Colonic mucosa (tissue), 4 donors: ENCODE data around the gene NCAM2. TPM values are rescaled to one million over a fixed set of nuclear protein-coding genes. Genes with fewer than 3 reads are reported as not detected.

Experiments
- DNase-seq: peaks from one replicate; pipeline ENCODE4 v3.0.0-alpha.2; 2020
- H3K27ac ChIP-seq: fragments of 200-600 bp; one replicate; pipeline ENCODE4 v1.8.0; 2021
- H3K27me3 ChIP-seq: fragments of 200-600 bp; one replicate; pipeline ENCODE4 v1.8.0; 2021
- H3K36me3 ChIP-seq: fragments of 200-600 bp; one replicate; pipeline ENCODE4 v1.8.0; 2021
- H3K4me1 ChIP-seq: fragments of 200-600 bp; one replicate; pipeline ENCODE4 v1.8.0; 2021; ENCODE audit warnings: mild to moderate bottlenecking
- H3K4me3 ChIP-seq: fragments of 200-600 bp; one replicate; pipeline ENCODE4 v1.8.0; 2021
- H3K9ac ChIP-seq, 2 donors: one replicate each; pipeline ENCODE4 v1.7.0; 2013; ENCODE audit warnings: control low read depth in 2 of 2, low read depth in 2 of 2, low read length in 2 of 2
- H3K9me3 ChIP-seq: fragments of 200-600 bp; one replicate; pipeline ENCODE4 v1.8.0; 2021
- intact Hi-C: fragments of 100-400 bp; cut with DNase I; formaldehyde crosslinking; loops from one replicate; pipeline ENCODE4 v1.14.1; 2022
- total RNA-seq, 2 donors: library from RNA; stranded (reverse); fragmentation: NEBNext Ultra II Directional in 1 of 2; extraction: Animal tissue kit (Norgen Biotek cat#: 25700) in 1 of 2; gene quantifications; one replicate each; pipeline ENCODE4 v1.2.1, GENCODE V29; 2021
- TF ChIP-seq, protein P1 (sequence below): fragments of 200-600 bp; IDR thresholded peaks from one replicate; pipeline ENCODE4 v1.8.0; 2022; ENCODE audit warnings: antibody characterized with exemption, mild to moderate bottlenecking
- donor health status: healthy.
- donor health status: DM: no; HTN: no; CAD: no.
- donor health status: DM: no; HTN: no; CAD: no.

Gene NCAM2
- total RNA-seq, 2 donors from 2014 or later = 0.52 to 2.8 TPM

DNA sequence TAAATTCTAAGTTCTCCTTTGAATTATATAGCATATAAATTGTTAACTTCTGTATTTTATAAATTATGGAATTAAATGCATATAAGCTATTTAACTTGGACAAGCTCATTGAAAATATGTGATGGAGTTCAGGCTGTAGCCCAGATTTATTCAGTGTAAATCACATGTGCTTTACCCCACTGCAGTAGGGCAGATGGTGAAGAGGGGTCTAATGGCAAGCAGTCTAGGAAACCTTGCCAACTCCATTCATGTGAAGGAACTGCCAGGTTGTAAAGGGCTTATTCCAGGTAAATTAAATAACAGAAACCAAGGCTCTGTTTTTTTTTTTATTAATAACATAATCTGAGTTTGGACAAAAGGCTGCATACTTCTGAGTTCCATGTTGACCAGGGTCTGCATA is 243.2 kb downstream of the NCAM2 start:
- TF ChIP-seq, protein P1, sequence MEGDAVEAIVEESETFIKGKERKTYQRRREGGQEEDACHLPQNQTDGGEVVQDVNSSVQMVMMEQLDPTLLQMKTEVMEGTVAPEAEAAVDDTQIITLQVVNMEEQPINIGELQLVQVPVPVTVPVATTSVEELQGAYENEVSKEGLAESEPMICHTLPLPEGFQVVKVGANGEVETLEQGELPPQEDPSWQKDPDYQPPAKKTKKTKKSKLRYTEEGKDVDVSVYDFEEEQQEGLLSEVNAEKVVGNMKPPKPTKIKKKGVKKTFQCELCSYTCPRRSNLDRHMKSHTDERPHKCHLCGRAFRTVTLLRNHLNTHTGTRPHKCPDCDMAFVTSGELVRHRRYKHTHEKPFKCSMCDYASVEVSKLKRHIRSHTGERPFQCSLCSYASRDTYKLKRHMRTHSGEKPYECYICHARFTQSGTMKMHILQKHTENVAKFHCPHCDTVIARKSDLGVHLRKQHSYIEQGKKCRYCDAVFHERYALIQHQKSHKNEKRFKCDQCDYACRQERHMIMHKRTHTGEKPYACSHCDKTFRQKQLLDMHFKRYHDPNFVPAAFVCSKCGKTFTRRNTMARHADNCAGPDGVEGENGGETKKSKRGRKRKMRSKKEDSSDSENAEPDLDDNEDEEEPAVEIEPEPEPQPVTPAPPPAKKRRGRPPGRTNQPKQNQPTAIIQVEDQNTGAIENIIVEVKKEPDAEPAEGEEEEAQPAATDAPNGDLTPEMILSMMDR = no peak
- Histone ChIP-seq H3K27ac (no peak overlapping the region), H3K4me3 (no peak overlapping the region), H3K4me1 (no peaks in the 10 kb centered on the region), H3K27me3 (no peaks in the 10 kb centered on the region), H3K9ac (no peak overlapping the region), H3K36me3 (no peaks in the 10 kb centered on the region), H3K9me3 (no peaks in the 10 kb centered on the region)
- intact Hi-C loops = no loop called here
- no peak for DNase-seq

DNA sequence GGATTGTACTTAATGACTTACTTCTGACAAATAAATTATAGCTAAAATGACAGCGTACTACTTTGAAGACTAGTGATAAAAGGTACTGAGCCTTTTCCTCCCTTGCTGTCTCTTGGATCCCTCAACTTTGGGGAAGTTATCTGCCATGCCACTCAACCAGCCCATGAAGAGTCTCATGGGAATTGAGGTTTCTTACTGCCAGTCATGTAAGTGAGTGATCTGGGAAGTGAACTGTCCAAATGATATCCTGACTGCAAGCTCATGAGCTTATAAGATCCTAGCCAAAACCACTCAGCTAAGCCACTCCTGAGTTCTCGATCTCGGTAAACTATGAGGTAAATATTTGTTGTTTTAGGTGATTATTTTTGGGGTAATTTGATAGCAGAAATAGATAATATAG is 247.8 kb downstream of the NCAM2 start:
- no peak overlapping the region for H3K4me3 ChIP-seq
- H3K9ac ChIP-seq = no peak overlapping the region
- no peak overlapping the region for H3K27ac ChIP-seq
- H3K36me3 ChIP-seq = no peaks in the 10 kb centered on the region
- intact Hi-C loops = no loop called here
- H3K4me1 ChIP-seq = no peaks in the 10 kb centered on the region
- no peaks in the 10 kb centered on the region for H3K9me3 ChIP-seq
- H3K27me3 ChIP-seq = no peaks in the 10 kb centered on the region
- DNase-seq = no peak
- TF ChIP-seq, protein P1 = no peak

DNA sequence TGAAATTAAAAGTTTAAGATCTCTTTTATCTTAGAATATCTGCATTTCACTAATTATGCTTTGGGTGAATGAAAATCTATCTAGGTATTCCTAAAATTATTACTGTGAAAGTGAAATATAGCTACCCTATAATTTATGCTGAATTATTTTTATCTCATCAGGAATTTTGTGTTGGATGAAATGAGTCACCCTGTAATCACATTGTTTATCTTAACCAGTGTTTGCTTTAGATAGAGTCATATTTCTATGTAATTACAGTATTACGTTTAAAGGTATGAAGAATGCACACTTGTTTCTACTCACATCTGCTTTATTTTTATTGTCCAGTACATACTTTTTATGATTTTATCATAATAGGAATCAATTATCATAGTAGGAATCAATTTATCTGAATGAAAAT is 249.2 kb downstream of the NCAM2 start:
- no peak overlapping the region for H3K4me3 ChIP-seq
- no peaks in the 10 kb centered on the region for H3K27me3 ChIP-seq
- no peaks in the 10 kb centered on the region for H3K4me1 ChIP-seq
- TF ChIP-seq, protein P1 = no peak
- no peak overlapping the region for H3K27ac ChIP-seq
- no peak overlapping the region for H3K9ac ChIP-seq
- no peak for DNase-seq
- intact Hi-C loops = no loop called here
- H3K9me3 ChIP-seq = no peaks in the 10 kb centered on the region
- H3K36me3 ChIP-seq = no peaks in the 10 kb centered on the region

DNA sequence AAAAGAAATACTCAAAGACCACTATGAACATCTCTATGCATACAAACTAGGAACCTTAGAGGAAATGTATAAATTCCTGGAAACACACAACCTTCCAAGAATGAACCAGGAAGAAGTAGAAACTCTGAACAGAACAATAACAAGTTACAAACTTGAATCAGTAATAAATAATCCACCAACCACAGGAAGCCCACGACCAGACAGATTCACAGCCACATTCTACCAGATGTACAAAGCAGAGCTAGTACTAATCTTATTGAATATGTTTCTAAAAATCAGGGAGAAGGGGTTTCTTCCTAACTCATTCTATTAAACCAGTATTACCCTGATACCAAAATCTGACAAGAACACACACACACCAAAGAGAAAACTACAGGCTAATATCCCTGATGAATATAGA is 263.8 kb downstream of the NCAM2 start:
- DNase-seq = no peak
- intact Hi-C loops = no loop called here
- Histone ChIP-seq H3K9me3 (no peaks in the 10 kb centered on the region), H3K27ac (no peak overlapping the region), H3K27me3 (no peaks in the 10 kb centered on the region), H3K36me3 (no peaks in the 10 kb centered on the region), H3K9ac (no peak overlapping the region), H3K4me3 (no peak overlapping the region), H3K4me1 (no peaks in the 10 kb centered on the region)
- TF ChIP-seq, protein P1 = no peak

DNA sequence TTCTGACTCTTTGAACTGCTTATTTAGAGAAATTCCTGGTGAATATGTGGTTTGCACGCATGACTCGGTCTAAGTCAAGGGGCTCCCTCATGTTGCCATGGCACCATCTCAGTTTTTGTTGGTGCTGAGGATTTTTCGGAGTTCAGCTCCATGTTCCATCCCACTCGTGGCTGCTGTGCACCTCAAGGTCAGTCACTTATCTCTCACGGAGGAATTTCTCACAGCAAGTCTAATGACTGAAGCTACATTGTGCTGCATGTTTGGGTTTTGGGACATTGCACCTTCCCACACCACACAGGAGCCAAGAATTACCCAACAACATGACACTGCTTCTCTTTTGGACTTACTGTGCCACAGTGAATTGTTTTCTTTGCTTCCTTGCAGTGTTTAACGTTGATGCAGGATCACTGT is 269.9 kb downstream of the NCAM2 start:
- H3K27me3 ChIP-seq = no peaks in the 10 kb centered on the region
- H3K4me1 ChIP-seq = no peaks in the 10 kb centered on the region
- TF ChIP-seq, protein P1 = no peak
- no peak overlapping the region for H3K4me3 ChIP-seq
- H3K9me3 ChIP-seq = no peaks in the 10 kb centered on the region
- H3K27ac ChIP-seq = no peak overlapping the region
- no peaks in the 10 kb centered on the region for H3K36me3 ChIP-seq
- H3K9ac ChIP-seq = no peak overlapping the region
- DNase-seq = no peak
- intact Hi-C loops = no loop called here

DNA sequence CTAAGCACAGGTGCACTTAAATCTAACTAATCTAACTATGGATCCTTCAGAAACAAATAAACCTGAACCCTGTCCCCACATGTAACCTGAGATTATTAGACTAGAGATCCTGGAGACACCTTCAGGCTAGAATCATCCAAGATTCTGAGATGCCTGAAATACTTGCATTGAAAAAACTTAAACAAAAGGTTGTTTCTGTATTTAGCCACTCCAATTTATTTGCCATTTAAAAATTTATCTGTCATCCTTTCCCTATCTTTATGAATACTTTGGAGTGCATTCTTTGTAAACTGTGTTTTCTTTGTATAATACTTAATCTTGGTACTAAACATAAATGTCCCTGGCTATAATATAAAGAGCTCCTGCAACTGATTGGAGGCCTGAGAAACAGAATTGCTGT is 270.7 kb downstream of the NCAM2 start:
- Histone ChIP-seq H3K27ac (no peak overlapping the region), H3K27me3 (no peaks in the 10 kb centered on the region), H3K4me3 (no peak overlapping the region), H3K4me1 (no peaks in the 10 kb centered on the region), H3K9ac (no peak overlapping the region), H3K36me3 (no peaks in the 10 kb centered on the region), H3K9me3 (no peaks in the 10 kb centered on the region)
- TF ChIP-seq, protein P1 = no peak
- intact Hi-C loops = no loop called here
- no peak for DNase-seq
